HG03521 (cell line): ENCODE results near the gene CFAP221.

Experiments used
- ATAC-seq: cut with Tn5 transposase; IDR thresholded peaks from one replicate; pipeline ENCODE4 v1.9.1; 2021; ENCODE audit warnings: mild to moderate bottlenecking, moderate library complexity; ENCODE audit not compliant: unreplicated experiment

The CFAP221 gene

GRCh38 chr2:119544075-119544938 lies at the start of gene CFAP221:
TSS of gene CFAP221 (plus strand) at chr2:119544449. CDS start at chr2:119546132, 1,683 bp downstream.
- peak; percentile 81 for ATAC-seq

GRCh38 chr2:119495948-119496347 lies 48.3 kb upstream of the CFAP221 start:
- no peak for ATAC-seq

- no peak for ATAC-seq
Observed at GRCh38 chr2:119496682-119497081, 47.6 kb upstream of the CFAP221 start.

- no peak for ATAC-seq
Observed at GRCh38 chr2:119508756-119509155, 35.5 kb upstream of the CFAP221 start.

- ATAC-seq: no peak
Observed at GRCh38 chr2:119511989-119512388, 32.3 kb upstream of the CFAP221 start.

GRCh38 chr2:119512946-119513345 lies 31.3 kb upstream of the CFAP221 start:
- no peak for ATAC-seq

GRCh38 chr2:119513832-119514231 lies 30.4 kb upstream of the CFAP221 start:
- no peak for ATAC-seq

- no peak for ATAC-seq
Observed at GRCh38 chr2:119516121-119516520, 28.1 kb upstream of the CFAP221 start.

GRCh38 chr2:119517433-119517832 lies 26.8 kb upstream of the CFAP221 start:
- ATAC-seq: peak; percentile 81

- no peak for ATAC-seq
Observed at GRCh38 chr2:119518401-119519056, 25.7 kb upstream of the CFAP221 start.

GRCh38 chr2:119519057-119519408 lies 25.2 kb upstream of the CFAP221 start:
- ATAC-seq: no peak

- ATAC-seq: no peak
Observed at GRCh38 chr2:119520696-119521432, 23.4 kb upstream of the CFAP221 start.

- no peak for ATAC-seq
Observed at GRCh38 chr2:119521433-119522050, 22.7 kb upstream of the CFAP221 start.

GRCh38 chr2:119522671-119523070 lies 21.6 kb upstream of the CFAP221 start:
- no peak for ATAC-seq

- no peak for ATAC-seq
Observed at GRCh38 chr2:119523383-119523951, 20.8 kb upstream of the CFAP221 start.

- ATAC-seq: no peak
Observed at GRCh38 chr2:119523952-119524694, 20.1 kb upstream of the CFAP221 start, which contains the start of gene SCTR. TSS of gene SCTR (minus strand) at chr2:119524483. CDS start at chr2:119524226, 257 bp downstream.

- ATAC-seq: no peak
Observed at GRCh38 chr2:119525614-119526013, 18.6 kb upstream of the CFAP221 start.

GRCh38 chr2:119527999-119528398 lies 16.2 kb upstream of the CFAP221 start:
- no peak for ATAC-seq

- ATAC-seq: no peak
Observed at GRCh38 chr2:119531292-119531691, 13.0 kb upstream of the CFAP221 start.

- no peak for ATAC-seq
Observed at GRCh38 chr2:119533560-119533959, 10.7 kb upstream of the CFAP221 start.
